NCI-H2227 (cell line): Measurements from ENCODE around the gene GREM2.

Source experiments
- DNase-seq: peaks from one replicate; lab custom pipeline; 2025; ENCODE audit not compliant: unreplicated experiment; lab: John Stamatoyannopoulos, UW

Gene GREM2

DNA sequence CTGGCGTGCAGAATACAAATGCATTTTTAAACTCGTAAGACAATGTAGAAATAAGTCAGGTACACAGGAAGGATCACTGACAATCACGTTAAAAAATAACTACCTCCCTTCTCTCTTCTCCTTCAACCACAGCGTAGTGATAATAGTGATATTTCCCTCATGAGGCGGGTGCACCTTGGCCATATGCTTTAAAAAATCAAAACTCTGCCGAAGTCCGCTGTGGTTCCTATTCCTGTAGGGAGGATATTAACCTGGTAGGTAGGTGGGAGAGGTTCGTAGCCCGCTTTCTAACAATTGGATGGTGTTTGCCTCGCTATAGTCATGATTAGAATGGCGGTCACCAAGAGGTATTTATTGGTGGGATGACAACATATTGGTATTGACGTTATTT lies 732 bp downstream of the GREM2 start:
- no peak for DNase-seq

DNA sequence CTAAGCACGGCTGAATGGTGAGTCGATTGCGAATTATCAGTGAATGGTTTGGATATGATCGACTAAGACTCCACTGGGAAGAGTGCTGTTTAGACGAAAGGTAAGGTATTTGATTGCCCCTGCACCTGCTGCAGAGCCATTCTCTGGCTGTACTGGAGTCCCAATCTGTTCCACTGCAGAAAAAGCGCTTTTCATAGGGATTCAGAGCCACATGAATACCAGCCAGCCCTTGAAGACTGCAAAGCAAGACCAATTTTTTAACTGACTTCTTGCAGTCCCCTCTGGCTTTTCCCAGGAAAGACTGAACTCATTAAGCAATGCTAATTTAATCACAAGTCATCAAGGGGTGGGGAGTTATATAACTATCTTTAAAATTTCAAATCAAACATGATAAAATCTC lies 1.3 kb downstream of the GREM2 start:
- DNase-seq: no peak

DNA sequence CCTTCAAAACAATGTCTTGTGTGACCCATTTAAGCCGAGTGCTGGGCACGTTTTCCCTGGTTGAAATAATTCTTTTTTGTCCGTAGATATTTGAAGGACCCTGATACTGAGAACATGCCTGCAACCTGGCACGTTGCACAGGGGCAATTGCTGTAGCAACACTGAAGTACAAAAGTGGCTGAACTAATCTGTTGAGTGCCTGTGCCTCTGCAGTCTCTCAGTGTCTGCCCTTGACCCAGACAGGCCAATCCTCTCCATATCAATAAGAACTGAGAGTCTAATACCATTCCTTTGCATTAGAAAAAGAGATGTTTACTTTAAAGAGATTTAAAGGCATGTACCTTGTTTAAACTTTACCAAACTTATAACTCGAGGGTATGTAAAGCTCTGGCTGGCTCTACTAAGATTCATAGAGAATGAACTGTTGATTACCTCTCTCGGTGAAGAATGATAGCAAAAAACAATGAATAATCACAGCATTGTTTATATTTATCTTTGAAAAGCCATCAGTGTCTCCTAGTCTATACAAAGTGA lies 2.4 kb downstream of the GREM2 start:
- no peak for DNase-seq

- no peak for DNase-seq
Measured at GRCh38 chr1:240608707-240609106, 3.2 kb downstream of the GREM2 start.

- no peak for DNase-seq
Measured at GRCh38 chr1:240607006-240607405, 4.9 kb downstream of the GREM2 start.

GRCh38 chr1:240602189-240602588 lies 9.8 kb downstream of the GREM2 start:
- no peak for DNase-seq

DNA sequence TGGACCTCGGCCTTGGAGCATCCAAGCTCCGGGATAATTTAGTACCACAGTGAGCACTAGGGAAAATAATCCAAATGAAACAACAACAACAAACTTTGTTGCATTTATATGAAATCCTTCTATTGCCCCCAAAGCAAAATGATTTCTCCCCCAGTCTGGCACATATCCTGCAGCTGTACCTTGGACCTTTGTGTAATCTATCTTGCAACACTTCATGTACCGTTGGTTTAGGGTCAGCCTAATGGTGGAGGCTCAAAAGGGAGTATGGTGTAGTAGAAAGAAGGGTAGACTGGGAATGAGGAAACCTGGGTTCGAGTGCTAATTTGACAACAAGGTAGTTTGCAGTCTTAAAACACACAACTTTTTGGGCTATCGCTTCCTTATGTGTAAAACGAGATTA lies 12.1 kb downstream of the GREM2 start:
- no peak for DNase-seq

DNA sequence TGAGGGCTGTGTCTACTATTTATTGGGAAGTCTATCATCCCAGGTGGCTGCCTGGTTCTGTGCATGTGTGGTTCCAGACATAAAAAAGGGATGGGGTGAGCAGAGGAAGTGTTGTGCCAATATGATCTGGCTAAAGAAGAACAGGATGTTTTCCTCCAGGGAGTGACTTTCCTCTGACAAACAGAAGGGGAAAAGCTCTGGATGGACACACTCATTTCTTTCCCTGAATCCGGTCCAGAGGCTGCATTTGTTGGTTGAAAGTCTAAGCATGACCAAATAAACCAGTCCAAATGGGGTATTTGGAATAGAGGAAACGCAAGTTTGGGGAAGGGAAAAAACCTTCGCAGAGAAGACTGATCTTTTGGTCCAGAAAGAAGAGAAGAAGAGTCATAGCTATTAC lies 12.7 kb downstream of the GREM2 start:
- no peak for DNase-seq

DNA sequence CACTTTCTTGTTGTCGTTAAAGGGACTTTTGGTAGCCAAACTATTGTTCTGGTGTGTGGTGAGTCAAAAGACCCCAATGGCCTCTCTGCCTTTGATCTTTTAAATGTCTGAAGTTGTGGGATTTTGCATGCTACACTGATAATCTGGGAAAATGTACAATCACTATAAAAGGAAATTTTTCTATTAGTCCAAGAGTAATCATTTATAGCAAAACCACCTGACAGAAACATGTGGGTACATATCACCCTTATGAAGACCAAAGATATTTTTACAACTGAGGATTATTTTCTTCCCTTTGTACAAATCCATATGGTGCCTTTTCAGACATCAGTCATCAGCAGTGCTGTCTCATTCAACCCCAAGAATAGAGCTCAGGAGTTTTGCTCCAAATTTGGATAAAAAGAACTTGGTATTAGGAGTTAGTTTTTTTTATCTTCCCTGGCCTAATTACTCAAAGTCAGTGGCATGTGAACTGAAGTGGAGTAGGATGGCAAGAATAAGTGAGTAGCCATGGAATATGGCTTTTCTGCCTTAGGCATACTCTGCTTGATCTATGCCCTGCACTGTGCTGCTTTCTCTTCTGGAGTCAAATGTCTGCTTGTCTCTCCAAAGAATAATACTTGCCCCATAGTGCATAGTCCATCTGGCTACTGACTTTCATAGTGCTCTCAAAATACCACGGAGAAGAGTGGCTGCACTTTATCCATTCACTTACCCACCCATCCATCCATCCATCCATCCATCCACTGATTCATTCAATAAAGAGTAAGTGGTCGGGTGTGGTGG lies 13.5 kb downstream of the GREM2 start:
- no peak for DNase-seq

- no peak for DNase-seq
Measured at GRCh38 chr1:240597153-240597745, 14.7 kb downstream of the GREM2 start.

- DNase-seq: no peak
Measured at GRCh38 chr1:240595476-240595875, 16.5 kb downstream of the GREM2 start.

- DNase-seq: no peak
Measured at GRCh38 chr1:240591564-240591963, 20.4 kb downstream of the GREM2 start.

- DNase-seq: no peak
Measured at GRCh38 chr1:240591078-240591477, 20.9 kb downstream of the GREM2 start.

- no peak for DNase-seq
Measured at GRCh38 chr1:240589585-240590110, 22.3 kb downstream of the GREM2 start.

- no peak for DNase-seq
Measured at GRCh38 chr1:240586006-240586405, 25.9 kb downstream of the GREM2 start.

- DNase-seq: no peak
Measured at GRCh38 chr1:240582953-240583352, 29.0 kb downstream of the GREM2 start.

DNA sequence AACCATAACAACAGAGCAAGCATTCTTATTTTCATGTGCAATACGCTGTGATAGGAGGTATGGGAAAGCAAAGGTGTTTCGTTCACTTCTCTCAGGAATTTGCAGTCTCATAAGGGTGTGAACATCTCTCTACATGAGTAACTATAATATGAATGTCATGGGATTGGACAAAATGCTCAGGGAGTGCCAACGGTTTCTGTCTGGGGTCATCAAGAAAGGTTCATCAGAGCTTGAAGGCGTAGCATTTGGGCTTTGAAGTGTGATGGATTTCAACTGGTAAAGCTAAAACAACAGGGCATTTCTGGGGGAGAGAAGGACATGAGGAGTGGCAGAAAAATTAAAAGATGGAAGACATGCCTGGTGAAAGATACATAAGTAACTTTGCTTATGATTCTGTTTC lies 32.4 kb downstream of the GREM2 start:
- DNase-seq: no peak

- DNase-seq: no peak
Measured at GRCh38 chr1:240577095-240577494, 34.9 kb downstream of the GREM2 start.

GRCh38 chr1:240575981-240576662 lies 35.8 kb downstream of the GREM2 start:
- DNase-seq: no peak

DNA sequence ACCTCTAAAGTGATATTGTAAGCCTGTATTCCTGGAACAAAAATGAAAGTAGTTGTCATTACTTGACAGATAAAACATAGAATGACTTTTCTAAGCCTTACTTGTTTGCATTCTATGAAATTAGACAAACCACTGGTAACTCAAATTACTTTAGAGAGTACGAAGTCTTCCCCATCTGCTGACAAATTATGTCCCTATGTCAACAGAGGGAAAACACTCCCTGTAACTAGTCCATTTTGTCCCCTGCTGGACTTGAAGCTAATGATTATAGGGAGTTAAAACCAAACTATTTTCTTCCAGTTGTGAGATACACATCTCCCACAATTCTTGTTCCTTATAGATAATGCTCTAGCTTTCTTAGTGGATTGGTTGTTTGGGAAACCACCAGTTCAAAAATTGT lies 39.6 kb downstream of the GREM2 start:
- DNase-seq: no peak

GRCh38 chr1:240571782-240572181 lies 40.2 kb downstream of the GREM2 start:
- no peak for DNase-seq

DNA sequence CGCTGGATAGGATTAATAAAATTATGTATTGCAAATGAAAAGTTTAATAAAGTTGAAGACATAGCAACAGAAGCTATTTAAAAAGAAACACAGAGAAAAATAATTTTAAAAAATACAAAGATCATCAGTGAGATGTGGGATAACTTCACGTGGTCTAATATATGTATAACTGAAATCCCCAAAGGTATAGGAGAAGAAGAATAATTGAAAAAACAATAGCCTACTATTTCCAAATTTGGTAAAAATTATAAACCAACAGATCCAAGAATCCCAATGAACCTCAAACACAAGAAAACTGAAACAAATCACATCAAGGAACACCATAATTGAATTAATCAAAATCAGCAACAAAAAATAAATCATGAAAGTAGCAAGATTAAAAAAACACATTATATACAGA lies 44.9 kb downstream of the GREM2 start:
- no peak for DNase-seq
